ENCODE measurements around the gene FRG2.
"Not testable (repeated sequence)": the region's sequence is repeated elsewhere in the genome, so short reads cannot be mapped to it uniquely, and the experiment has no call there.

DNA sequence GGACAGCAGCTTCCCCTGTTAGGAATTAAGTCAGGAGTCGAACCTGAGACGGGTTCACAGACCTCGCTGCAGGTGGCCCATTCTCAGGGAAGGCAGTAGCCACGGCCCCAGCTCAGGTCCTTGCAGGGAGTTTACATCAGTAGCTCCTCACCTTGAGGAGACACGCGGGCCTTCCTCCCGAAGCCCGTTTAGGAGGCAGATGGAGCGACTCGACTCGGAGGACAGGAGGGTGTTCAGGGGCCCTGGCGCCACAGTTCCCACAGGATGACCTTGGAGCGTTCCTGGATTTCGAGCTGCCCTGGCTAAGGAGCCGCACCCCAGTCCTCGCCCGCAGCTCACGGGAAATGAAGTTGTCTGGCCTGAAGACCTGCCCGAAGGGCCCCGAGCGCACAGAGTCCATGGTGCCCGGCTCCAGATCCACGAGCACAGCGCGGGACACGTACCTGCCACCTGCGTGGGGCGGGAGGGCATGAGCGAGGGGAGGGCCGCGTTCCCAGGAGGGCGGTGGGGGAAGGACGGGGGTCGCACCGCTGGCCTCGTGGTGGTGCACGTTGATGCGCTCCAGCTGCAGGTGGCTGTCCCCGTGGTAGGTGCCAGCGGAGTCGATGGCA lies 43.0 kb downstream of the FRG2 start:
- TF ChIP-seq, protein P1, sequence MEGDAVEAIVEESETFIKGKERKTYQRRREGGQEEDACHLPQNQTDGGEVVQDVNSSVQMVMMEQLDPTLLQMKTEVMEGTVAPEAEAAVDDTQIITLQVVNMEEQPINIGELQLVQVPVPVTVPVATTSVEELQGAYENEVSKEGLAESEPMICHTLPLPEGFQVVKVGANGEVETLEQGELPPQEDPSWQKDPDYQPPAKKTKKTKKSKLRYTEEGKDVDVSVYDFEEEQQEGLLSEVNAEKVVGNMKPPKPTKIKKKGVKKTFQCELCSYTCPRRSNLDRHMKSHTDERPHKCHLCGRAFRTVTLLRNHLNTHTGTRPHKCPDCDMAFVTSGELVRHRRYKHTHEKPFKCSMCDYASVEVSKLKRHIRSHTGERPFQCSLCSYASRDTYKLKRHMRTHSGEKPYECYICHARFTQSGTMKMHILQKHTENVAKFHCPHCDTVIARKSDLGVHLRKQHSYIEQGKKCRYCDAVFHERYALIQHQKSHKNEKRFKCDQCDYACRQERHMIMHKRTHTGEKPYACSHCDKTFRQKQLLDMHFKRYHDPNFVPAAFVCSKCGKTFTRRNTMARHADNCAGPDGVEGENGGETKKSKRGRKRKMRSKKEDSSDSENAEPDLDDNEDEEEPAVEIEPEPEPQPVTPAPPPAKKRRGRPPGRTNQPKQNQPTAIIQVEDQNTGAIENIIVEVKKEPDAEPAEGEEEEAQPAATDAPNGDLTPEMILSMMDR (IDR thresholded peaks at IDR 0.05) = not testable (repeated sequence)
- TF ChIP-seq EP300, POLR2A (IDR thresholded peaks at IDR 0.05): not testable (repeated sequence)

All from tibial nerve (tissue), 4 donors.